Upper lobe of left lung (tissue), 6 donors: ENCODE measurements around the gene CCNY. TPM values are rescaled to one million over a fixed set of nuclear protein-coding genes. Genes with fewer than 3 reads are reported as not detected.

Experiments
- ATAC-seq, 2 donors: fragments of 200-7000 bp; cut with Tn5 transposase; one replicate each; pipeline ENCODE4 v1.9.1; 2022; ENCODE audit warnings: mild to moderate bottlenecking in 2 of 2, moderate library complexity in 2 of 2; ENCODE audit not compliant: low FRiP score in 2 of 2
- DNase-seq, 2 donors: peaks; one replicate each; pipeline ENCODE4 v3.0.0-alpha.2; 2019 to 2020
- H3K27ac ChIP-seq, 4 donors: fragments of 200-600 bp; sonication (generic); one replicate each; pipeline ENCODE4 v1.5.1; 2016 to 2019
- H3K27me3 ChIP-seq, 4 donors: fragments of 200-600 bp; sonication (generic); one replicate each; pipeline ENCODE4 v1.5.1; 2017 to 2019
- H3K36me3 ChIP-seq, 4 donors: fragments of 200-600 bp; sonication (generic); one replicate each; pipeline ENCODE4 v1.5.1; 2016 to 2019
- H3K4me1 ChIP-seq, 4 donors: fragments of 200-600 bp; sonication (generic); one replicate each; pipeline ENCODE4 v1.5.1; 2018 to 2019
- H3K4me3 ChIP-seq, 4 donors: fragments of 200-600 bp; sonication (generic); one replicate each; pipeline ENCODE4 v1.5.1; 2017 to 2019; ENCODE audit warnings: mild to moderate bottlenecking in 2 of 4, moderate library complexity in 1 of 4
- H3K9me3 ChIP-seq, 4 donors: fragments of 200-600 bp; sonication (generic); one replicate each; pipeline ENCODE4 v1.5.1; 2018 to 2019
- EP300 ChIP-seq, 4 donors: sonication (generic); formaldehyde crosslinking; IDR thresholded peaks; one replicate each; pipeline ENCODE4 v1.5.1; 2017; ENCODE audit warnings: antibody characterized with exemption in 4 of 4, control low read depth in 2 of 4
- POLR2A ChIP-seq, 4 donors: fragments of 450-650 bp; IDR thresholded peaks; one replicate each; pipeline ENCODE4 v1.5.1; 2016 to 2017; ENCODE audit warnings: antibody characterized with exemption in 4 of 4, mild to moderate bottlenecking in 2 of 4
- POLR2AphosphoS5 ChIP-seq, 2 donors: sonication (generic); formaldehyde crosslinking; IDR thresholded peaks; one replicate each; pipeline ENCODE4 v1.5.1; 2017; ENCODE audit warnings: antibody characterized with exemption in 2 of 2
- WGBS, 2 donors: methylation state at CpG; one replicate each; pipeline ENCODE4 v1.1.5; 2017 to 2018; 5-methylcytosine and 5-hydroxymethylcytosine counted together
- total RNA-seq, 6 donors: library from RNA; depleted of rRNA in 4 of 6; stranded (reverse); fragments of >200 nt in 4 of 6; gene quantifications; one replicate each; pipeline versions ENCODE4 v1.1.0 to v1.2.1, GENCODE V29; 2016 to 2021
- TF ChIP-seq, protein P1 (sequence below), 6 experiments: fragments of 450-650 bp in 4 of 6; fragments of 200-600 bp in 2 of 6; sonication (generic) in 2 of 6; IDR thresholded peaks; one replicate each; pipeline ENCODE4 v1.5.1; 2016 to 2019; ENCODE audit warnings: antibody characterized with exemption in 6 of 6
- donor health status: DM: no; HTN: no; CAD: no; lungs with moderate emphysema.
- donor health status: DM: no; HTN: yes; CAD: no; lungs with severe emphysema.

Gene CCNY
- total RNA-seq, 6 donors from 2014 or later: 22.0 to 80.8 (median 52.5) TPM

DNA sequence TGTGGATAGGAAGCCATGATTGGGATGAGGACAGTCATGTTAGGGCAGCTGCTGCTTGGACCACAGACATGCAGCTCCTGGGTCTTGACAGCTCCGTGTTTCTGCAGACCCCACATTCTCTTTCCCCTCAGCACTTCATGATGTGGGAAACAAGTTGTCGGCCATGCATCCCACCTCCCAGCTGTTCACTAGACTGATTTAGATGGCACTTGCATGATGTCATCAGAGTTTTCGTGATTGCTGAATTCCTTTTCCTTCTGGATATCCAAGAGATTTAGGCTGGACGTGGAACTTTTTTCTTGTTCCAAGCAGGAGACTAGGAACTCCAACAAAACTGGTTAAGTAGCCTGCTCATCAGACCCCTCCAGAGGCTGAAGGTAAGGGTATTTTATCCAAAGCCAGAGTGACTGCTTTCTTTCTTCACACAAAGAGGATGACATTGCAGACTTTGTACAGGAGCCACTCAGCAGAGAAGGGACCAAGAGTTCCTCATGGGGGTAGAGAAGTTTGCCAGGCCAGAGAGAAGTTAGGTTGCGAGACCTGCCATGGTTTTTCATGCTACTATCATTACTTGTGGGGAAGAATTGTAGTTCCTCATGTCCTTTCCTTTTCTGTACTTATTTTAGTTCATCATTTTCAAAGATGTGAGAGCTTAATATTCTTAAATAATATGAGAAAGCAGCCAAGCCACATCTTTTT, 151.2 kb downstream of the CCNY start:
- Histone ChIP-seq H3K36me3 (peaks cover 0 to 3% (median 0%) of the 10 kb centered on the region in 4 donors), H3K4me3 (no peak overlapping the region), H3K4me1 (peaks cover 14 to 34% (median 16%) of the 10 kb centered on the region in 4 donors), H3K27ac (peak overlapping the region in 2 of 4 donors; percentile 28 to 71), H3K9me3 (no peaks in the 10 kb centered on the region), H3K27me3 (no peaks in the 10 kb centered on the region)
- TF ChIP-seq POLR2A (IDR thresholded peaks at IDR 0.05) (no peak), EP300 (IDR thresholded peaks at IDR 0.05) (no peak), POLR2AphosphoS5 (IDR thresholded peaks at IDR 0.05) (no peak)
- TF ChIP-seq, protein P1, sequence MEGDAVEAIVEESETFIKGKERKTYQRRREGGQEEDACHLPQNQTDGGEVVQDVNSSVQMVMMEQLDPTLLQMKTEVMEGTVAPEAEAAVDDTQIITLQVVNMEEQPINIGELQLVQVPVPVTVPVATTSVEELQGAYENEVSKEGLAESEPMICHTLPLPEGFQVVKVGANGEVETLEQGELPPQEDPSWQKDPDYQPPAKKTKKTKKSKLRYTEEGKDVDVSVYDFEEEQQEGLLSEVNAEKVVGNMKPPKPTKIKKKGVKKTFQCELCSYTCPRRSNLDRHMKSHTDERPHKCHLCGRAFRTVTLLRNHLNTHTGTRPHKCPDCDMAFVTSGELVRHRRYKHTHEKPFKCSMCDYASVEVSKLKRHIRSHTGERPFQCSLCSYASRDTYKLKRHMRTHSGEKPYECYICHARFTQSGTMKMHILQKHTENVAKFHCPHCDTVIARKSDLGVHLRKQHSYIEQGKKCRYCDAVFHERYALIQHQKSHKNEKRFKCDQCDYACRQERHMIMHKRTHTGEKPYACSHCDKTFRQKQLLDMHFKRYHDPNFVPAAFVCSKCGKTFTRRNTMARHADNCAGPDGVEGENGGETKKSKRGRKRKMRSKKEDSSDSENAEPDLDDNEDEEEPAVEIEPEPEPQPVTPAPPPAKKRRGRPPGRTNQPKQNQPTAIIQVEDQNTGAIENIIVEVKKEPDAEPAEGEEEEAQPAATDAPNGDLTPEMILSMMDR (IDR thresholded peaks at IDR 0.05): no peak
- ATAC-seq (peak; percentile 37 to 45), DNase-seq (no peak)
- WGBS, 2 donors: 83 to 89% methylated on average over 5 of the region's 5 CpGs

DNA sequence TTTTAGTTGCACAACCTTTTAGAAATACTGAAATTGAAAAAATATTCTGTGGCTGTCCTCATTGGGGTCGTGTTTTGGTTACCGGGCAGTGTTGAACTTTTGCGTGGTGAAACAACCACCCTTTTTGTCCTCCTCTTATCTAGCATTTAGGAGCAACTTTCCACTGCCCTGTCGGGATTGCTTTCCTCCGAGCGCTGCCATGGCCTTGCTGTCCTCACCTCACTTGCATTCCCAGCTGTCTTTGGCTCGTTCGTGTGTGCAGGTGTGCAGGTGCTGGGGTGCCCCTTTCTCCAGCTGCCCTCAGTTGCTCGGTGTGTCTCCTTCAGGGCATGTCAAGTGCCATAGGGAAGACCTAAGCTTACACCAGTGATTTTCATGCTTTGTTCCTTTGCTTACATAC, 151.9 kb downstream of the CCNY start:
- H3K36me3 ChIP-seq: peaks cover 0 to 3% (median 0%) of the 10 kb centered on the region in 4 donors
- no peak for ATAC-seq
- H3K4me1 ChIP-seq: peaks cover 14 to 41% (median 20%) of the 10 kb centered on the region in 4 donors
- no peak for DNase-seq
- H3K4me3 ChIP-seq: no peak overlapping the region
- TF ChIP-seq POLR2AphosphoS5 (IDR thresholded peaks at IDR 0.05) (no peak), EP300 (IDR thresholded peaks at IDR 0.05) (no peak), POLR2A (IDR thresholded peaks at IDR 0.05) (no peak)
- TF ChIP-seq, protein P1 (IDR thresholded peaks at IDR 0.05): no peak
- H3K9me3 ChIP-seq: no peaks in the 10 kb centered on the region
- 93% methylated on average over 9 of the region's 9 CpGs for WGBS, 2 donors
- H3K27me3 ChIP-seq: no peaks in the 10 kb centered on the region
- no peak overlapping the region for H3K27ac ChIP-seq

DNA sequence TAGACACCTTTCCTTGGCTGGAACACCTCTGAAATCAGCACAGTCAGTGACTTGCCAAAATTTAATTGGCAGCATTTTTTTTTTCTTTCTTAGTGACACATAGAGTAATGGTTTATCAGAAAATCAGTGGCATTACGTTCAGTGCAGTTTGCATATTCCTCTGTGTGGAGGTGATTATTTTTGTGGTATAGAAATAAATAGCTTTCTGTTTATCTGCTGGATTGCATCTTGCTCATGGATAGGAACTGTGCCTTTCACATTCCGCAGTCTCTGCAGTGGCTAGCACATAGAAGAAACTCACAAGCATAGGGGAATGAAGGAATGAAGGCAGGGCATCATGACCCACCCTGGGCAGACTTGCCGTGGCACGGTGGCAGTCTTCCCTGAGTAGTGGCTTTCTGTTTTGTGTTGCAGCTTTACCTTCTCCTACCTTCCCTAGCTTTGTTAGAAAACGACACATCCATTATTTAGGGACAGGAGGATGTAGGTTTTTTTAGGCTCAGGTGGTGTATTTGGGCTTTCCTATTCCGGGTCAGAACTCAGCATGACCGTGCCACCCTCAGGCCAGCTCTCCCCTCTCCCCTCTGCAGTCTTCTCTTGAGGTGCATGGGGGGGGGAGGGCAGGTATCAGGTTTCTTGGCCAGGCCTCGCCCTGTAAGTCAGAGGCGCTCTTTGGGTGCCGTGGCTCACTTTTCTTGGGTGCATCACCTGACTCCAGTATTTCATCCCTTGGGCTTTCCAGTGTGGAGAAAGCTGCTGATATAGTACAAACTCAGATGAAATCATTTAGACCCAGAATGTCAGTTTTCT, 156.3 kb downstream of the CCNY start:
- H3K4me3 ChIP-seq: no peak overlapping the region
- no peaks in the 10 kb centered on the region for H3K9me3 ChIP-seq
- TF ChIP-seq POLR2AphosphoS5 (IDR thresholded peaks at IDR 0.05): no peak
- TF ChIP-seq, protein P1 (IDR thresholded peaks at IDR 0.05): no peak
- TF ChIP-seq EP300 (IDR thresholded peaks at IDR 0.05): no peak
- TF ChIP-seq POLR2A (IDR thresholded peaks at IDR 0.05): no peak
- H3K36me3 ChIP-seq: peaks cover 0 to 3% (median 0%) of the 10 kb centered on the region in 4 donors
- 85 to 86% methylated on average over 10 of the region's 10 CpGs for WGBS, 2 donors
- ATAC-seq (no peak), DNase-seq (no peak)
- no peak overlapping the region for H3K27ac ChIP-seq
- peaks cover 20 to 52% (median 35%) of the 10 kb centered on the region in 4 donors for H3K4me1 ChIP-seq
- no peaks in the 10 kb centered on the region for H3K27me3 ChIP-seq

DNA sequence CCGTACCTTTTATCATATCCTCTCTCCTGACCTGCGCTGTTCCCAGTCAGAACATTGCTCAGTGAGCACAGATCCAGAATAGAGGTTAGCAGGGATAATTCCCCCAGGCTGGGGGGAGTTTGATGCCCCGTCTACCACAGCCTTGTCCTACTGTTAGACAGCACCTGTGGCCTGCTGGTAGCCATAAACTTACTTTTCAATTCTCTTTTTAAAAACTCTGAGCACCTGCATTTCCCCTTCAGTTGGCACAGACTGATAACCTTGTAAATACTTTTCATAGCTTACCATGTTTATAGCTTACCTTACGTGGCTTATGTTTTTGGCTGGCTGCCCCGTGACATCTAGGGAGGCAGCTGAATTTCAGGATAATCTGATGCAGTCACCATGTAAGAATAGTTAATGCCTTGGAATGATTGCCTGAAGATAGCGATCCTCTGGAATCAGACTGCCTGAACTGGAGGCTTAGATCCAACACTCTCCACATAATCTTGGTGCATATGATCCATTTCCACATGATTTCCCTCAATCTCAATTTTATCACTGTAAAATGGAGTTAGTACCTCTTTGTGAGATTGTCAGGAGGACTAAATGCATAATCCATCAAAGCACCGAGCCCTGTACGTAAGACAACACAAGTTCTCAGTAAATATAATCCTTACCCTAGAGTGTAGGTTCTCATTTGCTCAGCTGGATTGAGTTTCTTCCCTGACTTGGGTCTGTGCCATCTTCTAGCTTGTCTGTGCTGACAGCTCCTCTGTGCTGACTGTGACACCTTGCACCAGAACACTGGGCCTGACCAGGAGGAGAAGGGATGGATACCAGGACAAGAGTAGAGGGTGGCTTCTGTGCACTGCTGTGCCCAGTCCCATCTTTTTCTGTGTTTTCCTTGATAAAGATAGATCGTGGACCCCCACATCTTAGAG, 157.1 kb downstream of the CCNY start:
- no peak for ATAC-seq
- peak overlapping the region in 1 of 4 donors; percentile 3 for H3K27ac ChIP-seq
- H3K9me3 ChIP-seq: no peaks in the 10 kb centered on the region
- DNase-seq: no peak
- no peaks in the 10 kb centered on the region for H3K27me3 ChIP-seq
- peaks cover 0 to 3% (median 0%) of the 10 kb centered on the region in 4 donors for H3K36me3 ChIP-seq
- no peak overlapping the region for H3K4me3 ChIP-seq
- 81 to 82% methylated on average over 9 of the region's 9 CpGs for WGBS, 2 donors
- H3K4me1 ChIP-seq: peaks cover 18 to 46% (median 35%) of the 10 kb centered on the region in 4 donors
- no peak for TF ChIP-seq EP300 (IDR thresholded peaks at IDR 0.05)
